Stimulated activated CD4-positive, alpha-beta T cell treated with anti-CD3 and anti-CD28 coated beads, Interleukin-1b, Interleukin-23, amount 100 ng/mL, for 4 hours (primary cell): Measurements from ENCODE around the gene CARD18.

Source experiments
- DNase-seq, 2 donors: peaks; one replicate each; pipeline ENCODE4 v3.0.0-alpha.2; 2020; ENCODE audit warnings: low read depth in 2 of 2

Gene CARD18

DNA sequence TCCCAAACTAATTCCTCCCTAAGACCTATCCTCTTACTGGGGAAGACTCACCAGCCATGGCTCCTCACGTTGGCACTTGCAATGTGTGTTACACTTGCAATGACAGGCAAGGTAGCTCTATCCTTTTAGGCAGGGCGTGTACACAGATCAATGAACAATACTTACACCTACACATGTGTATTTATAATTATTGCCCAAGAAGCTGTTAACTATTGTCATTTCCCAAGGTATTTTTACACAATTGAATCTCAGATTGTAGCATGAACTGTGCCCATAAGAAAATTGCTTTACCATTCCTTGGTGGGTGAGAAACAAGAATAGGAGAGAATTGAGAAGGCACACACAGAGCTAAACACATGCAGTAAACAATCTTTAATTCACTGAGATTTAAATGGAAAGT, at the start of gene CARD18:
CARD18 (minus strand) TSS at position 101 of the 400 bp plus-strand sequence; CDS start at position 58, 43 bp downstream.
- DNase-seq: no peak

- DNase-seq: no peak
Observed at GRCh38 chr11:105183987-105184386, 44.4 kb upstream of the CARD18 start.

- DNase-seq: no peak
Observed at GRCh38 chr11:105183426-105183825, 43.9 kb upstream of the CARD18 start.

GRCh38 chr11:105181521-105181920, 42.0 kb upstream of the CARD18 start:
- no peak for DNase-seq

DNA sequence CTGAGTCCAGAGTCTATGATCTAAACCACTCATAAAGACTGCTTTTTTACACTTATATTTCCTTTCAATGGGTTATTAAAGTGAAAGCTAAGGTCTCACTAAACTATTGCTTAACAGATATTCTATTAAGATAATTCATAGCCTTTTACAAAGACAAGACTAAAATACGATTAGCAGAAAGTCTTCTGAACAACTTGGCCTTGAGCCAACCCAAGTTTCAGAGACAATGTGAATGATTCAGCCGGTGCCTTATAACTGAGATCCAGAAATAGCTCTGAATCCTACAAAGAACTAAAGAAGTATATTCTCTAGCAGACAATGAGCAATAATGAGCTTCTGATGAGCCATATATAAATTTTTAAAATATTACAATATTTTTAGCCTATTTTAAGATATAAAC, 41.5 kb upstream of the CARD18 start:
- DNase-seq: no peak

DNA sequence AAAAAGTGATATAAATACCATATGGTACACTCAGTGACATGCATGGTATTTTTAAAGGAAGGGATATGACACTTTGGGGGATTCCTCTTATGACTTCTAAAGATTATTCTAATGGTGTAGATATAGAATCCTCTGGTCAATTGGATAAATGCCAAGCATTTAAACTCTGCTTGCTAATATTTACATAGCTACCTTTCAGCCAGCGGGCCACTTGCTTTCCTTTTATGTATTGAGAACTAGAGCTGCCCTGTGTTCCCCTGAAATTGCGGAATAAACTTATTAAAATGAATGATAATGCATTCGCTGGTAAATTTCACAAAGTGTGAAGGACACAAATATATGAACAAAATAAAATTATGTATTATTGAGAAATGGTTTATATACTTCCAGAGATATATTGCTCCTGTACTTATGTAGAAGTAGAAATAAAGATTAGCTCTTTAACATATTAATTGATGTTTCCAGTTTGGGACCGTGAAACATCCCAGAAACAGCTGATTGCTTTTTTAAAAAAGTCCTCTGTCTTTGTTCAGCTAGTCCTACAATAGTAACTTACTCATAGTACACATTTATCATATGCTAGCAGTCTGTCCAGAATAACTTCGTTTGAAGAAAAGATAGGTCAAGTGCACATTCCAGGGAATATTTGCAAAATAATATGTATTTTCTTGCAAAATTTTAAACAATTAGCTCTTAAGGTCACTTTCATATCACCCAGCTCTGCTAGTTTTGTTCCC, 40.1 kb upstream of the CARD18 start:
- DNase-seq: no peak

GRCh38 chr11:105177658-105178057, 38.1 kb upstream of the CARD18 start:
- DNase-seq: no peak

DNA sequence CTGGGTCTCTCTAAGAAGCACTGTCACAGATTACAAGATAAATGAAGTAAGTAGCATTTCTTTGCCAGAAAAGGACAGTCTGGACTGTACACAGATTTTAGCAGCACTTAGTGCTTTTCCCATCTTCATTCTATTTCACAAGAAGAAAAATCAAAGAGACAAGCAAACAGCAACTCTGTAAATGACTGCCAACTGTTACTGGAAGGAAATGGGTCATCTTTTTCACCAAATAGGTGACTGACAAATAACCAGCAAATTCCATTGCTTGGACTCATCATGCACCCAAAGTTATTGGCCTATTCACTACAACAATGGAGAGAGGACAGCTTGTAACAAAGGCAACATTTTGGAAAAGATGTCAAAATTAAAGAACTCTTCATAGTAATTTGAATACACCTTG, 28.9 kb upstream of the CARD18 start:
- no peak for DNase-seq

DNA sequence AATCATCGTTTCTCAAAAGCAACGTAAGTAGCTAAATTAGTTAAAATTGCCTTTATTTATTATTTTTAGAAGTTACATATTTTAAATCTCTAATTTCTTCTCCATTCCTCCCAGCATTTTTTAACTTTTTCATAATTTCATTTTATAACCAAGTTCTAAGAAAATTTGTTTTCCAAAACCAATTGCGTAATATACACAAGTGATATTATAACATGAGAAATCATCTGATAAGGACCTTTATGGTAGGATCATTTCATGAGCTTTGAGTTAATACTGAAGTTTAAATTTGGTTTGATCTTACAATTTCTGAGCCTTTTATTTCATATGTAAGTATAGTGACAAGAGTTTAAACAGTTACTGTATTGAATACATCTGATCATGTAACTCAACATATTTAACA, 27.7 kb upstream of the CARD18 start:
- DNase-seq: no peak

GRCh38 chr11:105164208-105164607, 24.6 kb upstream of the CARD18 start:
- no peak for DNase-seq

GRCh38 chr11:105162506-105162905, 22.9 kb upstream of the CARD18 start:
- DNase-seq: no peak

- DNase-seq: no peak
Observed at GRCh38 chr11:105158436-105158835, 18.9 kb upstream of the CARD18 start.

DNA sequence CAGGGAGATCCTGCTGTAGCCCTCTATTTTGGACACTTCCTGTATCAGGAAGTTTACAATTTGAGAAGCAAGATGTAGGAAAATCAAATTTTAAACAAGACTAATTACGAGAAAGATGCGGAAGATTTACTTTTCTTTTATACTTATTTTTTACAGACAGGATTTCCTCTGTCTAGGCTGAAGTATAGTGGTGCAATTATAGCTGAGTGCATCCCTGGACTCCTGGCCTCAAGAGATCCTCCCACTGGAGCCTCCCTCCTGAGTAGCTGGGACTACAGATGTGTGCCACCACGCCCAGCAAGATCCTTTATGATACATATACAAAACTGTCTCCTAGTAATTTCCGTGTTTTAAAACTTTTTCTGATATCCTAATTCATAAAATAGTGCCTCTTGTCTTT, 17.2 kb upstream of the CARD18 start:
- DNase-seq: no peak

GRCh38 chr11:105156231-105156630, 16.7 kb upstream of the CARD18 start:
- DNase-seq: no peak

DNA sequence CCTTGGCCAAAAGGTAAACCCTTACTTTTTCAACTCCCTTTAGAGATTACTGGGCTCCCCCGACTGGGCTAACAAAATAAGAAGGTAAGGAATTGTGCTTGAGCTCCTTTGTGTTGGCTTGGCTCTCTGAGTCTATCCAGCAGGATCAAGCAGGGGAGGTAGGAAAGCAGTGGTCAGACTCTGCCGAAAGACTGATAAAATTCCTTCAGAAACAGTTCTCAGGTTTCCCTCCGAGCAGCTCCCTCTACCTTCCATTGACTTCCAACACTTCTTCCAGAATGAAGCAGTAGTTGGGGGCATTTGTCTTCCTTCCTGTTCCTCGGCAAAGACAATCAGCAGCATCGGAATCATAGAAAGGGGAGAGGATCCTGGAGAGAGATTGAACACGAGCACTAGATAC, 16.1 kb upstream of the CARD18 start:
- DNase-seq: no peak

- DNase-seq: no peak
Observed at GRCh38 chr11:105153392-105153791, 13.8 kb upstream of the CARD18 start.

DNA sequence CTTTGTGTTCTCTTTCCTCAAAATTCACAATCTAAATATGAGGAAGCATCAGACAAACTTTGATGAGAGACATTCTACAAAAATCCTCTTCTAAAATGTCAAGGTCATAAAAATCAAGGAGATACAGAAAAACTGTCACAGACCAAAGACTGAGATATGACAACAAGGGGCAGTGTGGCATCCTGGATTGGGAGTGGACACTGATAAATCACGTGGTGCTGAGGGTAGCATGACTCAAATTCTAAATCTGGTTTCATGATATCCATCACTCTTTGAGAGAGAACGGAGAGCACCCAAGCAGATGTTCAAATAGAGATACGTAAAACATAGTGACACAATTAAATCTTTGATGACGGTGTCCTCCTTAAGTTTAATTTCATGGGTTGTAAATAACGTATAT, 13.0 kb upstream of the CARD18 start:
- DNase-seq: no peak

DNA sequence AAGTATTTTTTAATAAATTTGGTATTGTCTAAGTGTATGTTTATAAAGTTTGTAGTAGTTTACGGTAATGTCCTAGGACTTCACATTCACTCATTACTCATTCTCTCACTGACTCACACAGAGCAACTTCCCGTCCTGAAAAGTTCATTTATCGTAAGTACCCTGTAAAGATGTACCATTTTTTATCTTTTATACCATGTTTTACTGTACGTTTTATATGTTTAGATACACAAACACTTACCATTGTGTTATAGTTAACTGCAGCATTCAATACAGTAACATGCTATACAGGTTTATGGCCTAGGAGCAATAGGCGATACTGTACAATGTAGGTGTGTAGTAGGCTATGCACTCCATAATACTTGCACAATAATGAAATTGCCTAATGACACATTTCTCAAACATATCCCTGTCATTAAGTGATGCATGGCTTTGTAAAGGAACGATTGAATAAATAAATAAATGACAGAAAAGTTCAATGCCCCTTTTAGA, 12.5 kb upstream of the CARD18 start:
- no peak for DNase-seq

GRCh38 chr11:105149477-105149876, 9.9 kb upstream of the CARD18 start:
- no peak for DNase-seq

DNA sequence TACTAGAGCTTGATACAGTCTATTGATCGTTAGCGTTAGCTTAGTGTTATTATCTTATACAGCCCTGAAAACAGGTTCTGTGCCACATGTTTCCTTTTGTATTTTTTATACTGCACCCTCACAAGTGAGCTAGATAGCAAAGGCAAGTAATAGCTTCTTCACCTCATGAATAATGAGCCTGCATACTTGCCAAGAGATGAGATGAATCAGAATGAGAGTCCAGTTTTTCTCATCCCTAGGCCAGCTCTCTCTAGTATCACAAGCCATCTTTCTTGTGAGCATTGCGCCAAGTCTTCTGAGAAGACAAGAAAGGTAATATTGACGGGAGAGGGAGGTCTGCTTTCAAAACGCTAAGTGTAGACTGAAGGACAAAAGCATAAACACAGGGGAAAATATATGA, 8.7 kb upstream of the CARD18 start:
- no peak for DNase-seq

DNA sequence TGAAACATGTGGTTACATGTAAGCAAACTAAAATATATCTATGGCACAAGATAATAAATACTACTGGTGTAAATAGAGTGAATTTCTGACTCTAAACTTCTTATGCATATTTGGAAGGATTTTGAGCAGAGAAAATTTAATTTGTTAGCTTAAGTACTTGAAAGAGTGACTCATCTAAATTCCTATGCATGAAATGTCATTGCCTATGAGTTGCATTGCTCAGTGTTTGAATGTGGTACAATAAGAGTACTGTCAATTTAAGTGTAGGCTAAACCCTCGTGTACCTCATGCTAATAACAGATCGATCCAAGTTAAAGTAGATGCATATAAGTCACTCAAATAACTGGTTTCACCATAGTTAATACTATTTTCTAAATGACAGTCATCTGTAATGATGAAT, 5.3 kb upstream of the CARD18 start:
- no peak for DNase-seq

GRCh38 chr11:105142167-105142566, 2.6 kb upstream of the CARD18 start:
- no peak for DNase-seq

- no peak for DNase-seq
Observed at GRCh38 chr11:105137286-105137685, 2.3 kb downstream of the CARD18 start.

DNA sequence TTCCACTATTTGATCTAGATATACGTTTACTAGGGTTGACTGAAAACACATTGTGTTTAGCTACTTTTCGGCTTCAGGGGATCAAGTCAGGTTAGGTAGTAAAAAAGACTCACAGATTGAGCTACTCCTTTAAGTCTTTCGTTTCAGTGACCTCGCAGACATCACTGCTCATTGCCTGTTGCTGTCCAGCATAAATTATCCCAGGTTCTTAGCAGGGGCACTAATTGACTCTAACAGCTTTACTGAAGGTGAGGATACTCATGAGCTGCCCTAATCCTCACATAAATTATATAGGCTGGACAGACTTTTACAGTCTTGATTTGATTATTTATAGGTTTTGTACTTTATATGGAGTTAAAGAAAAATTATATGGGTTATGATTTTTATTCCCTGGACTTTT, 3.7 kb downstream of the CARD18 start:
- DNase-seq: no peak
